ENCODE data around the gene MAST4.

MAST4 gene

GRCh38 chr5:66595756-66596635 lies at the start of gene MAST4:
MAST4 (plus strand) TSS chr5:66596393; CDS start chr5:66596656, 263 bp downstream.
- peak; percentile 91 for DNase-seq

GRCh38 chr5:66546541-66546940 lies 49.7 kb upstream of the MAST4 start:
- no peak for DNase-seq

- no peak for DNase-seq
Observed at GRCh38 chr5:66551338-66551737, 44.9 kb upstream of the MAST4 start.

- DNase-seq = no peak
Observed at GRCh38 chr5:66551945-66552344, 44.2 kb upstream of the MAST4 start.

- no peak for DNase-seq
Observed at GRCh38 chr5:66553368-66553912, 42.8 kb upstream of the MAST4 start.

- DNase-seq = no peak
Observed at GRCh38 chr5:66553916-66554575, 42.1 kb upstream of the MAST4 start.

- no peak for DNase-seq
Observed at GRCh38 chr5:66554884-66555283, 41.3 kb upstream of the MAST4 start.

GRCh38 chr5:66558560-66558959 lies 37.6 kb upstream of the MAST4 start:
- DNase-seq = no peak

GRCh38 chr5:66560371-66560770 lies 35.8 kb upstream of the MAST4 start:
- no peak for DNase-seq

GRCh38 chr5:66561256-66561990 lies 34.8 kb upstream of the MAST4 start:
- no peak for DNase-seq

- DNase-seq = no peak
Observed at GRCh38 chr5:66565878-66566277, 30.3 kb upstream of the MAST4 start.

- DNase-seq = no peak
Observed at GRCh38 chr5:66567474-66567873, 28.7 kb upstream of the MAST4 start.

GRCh38 chr5:66570201-66570600 lies 26.0 kb upstream of the MAST4 start:
- no peak for DNase-seq

GRCh38 chr5:66573733-66574132 lies 22.5 kb upstream of the MAST4 start:
- no peak for DNase-seq

GRCh38 chr5:66582499-66583165 lies 13.6 kb upstream of the MAST4 start:
- DNase-seq = no peak

GRCh38 chr5:66585291-66585690 lies 10.9 kb upstream of the MAST4 start:
- no peak for DNase-seq

- no peak for DNase-seq
Observed at GRCh38 chr5:66587771-66588170, 8.4 kb upstream of the MAST4 start.

GRCh38 chr5:66596636-66597182 lies 516 bp downstream of the MAST4 start:
- no peak for DNase-seq

GRCh38 chr5:66597183-66597757 lies 1.1 kb downstream of the MAST4 start:
- peak; percentile 47 for DNase-seq

- no peak for DNase-seq
Observed at GRCh38 chr5:66602621-66603020, 6.4 kb downstream of the MAST4 start.

- no peak for DNase-seq
Observed at GRCh38 chr5:66603164-66603563, 7.0 kb downstream of the MAST4 start.

- no peak for DNase-seq
Observed at GRCh38 chr5:66603881-66604280, 7.7 kb downstream of the MAST4 start.
